ENCODE data around the gene CNTNAP4.

- TF ChIP-seq SP1 (IDR thresholded peaks at IDR 0.05) (no peak), ZNF384 (IDR thresholded peaks at IDR 0.05) (no peak), SUZ12 (IDR thresholded peaks at IDR 0.05) (no peak), FOXM1 (IDR thresholded peaks at IDR 0.05; ENCODE audit: borderline replicate concordance) (no peak), BHLHE40 (IDR thresholded peaks at IDR 0.05; ENCODE audit: borderline replicate concordance) (no peak), HDGF (IDR thresholded peaks at IDR 0.05; ENCODE audit: borderline replicate concordance) (no peak), NFRKB (IDR thresholded peaks at IDR 0.05) (no peak), ELF4 (IDR thresholded peaks at IDR 0.05) (no peak), FOXK2 (IDR thresholded peaks at IDR 0.05) (no peak), TARDBP (IDR thresholded peaks at IDR 0.05) (no peak), ARNT (IDR thresholded peaks at IDR 0.05) (no peak), PKNOX1 (IDR thresholded peaks at IDR 0.05) (no peak), FOXA1 (IDR thresholded peaks at IDR 0.05) (no peak), CTBP1 (IDR thresholded peaks at IDR 0.05; ENCODE audit: borderline replicate concordance) (no peak)
Measured at GRCh38 chr16:76583466-76583865, 306.3 kb downstream of the CNTNAP4 start.
